Peyer's patch (tissue), 4 donors: ENCODE measurements around the gene PLEKHM3. TPM values are rescaled to one million over a fixed set of nuclear protein-coding genes. Genes with fewer than 3 reads are reported as not detected.
A peak's percentile ranks its signal among the peaks of the same experiment; 100 is the strongest.

ENCODE experiments used
- DNase-seq, 3 donors: peaks; one replicate each; pipeline ENCODE4 v3.0.0-alpha.2; 2017 to 2019
- H3K27ac ChIP-seq, 4 donors: fragments of 200-600 bp; sonication (generic); one replicate each; pipeline ENCODE4 v1.5.1; 2016 to 2019
- H3K27me3 ChIP-seq, 2 donors: fragments of 200-600 bp; sonication (generic); one replicate each; pipeline ENCODE4 v1.5.1; 2019
- H3K36me3 ChIP-seq, 3 donors: fragments of 200-600 bp; sonication (generic); one replicate each; pipeline ENCODE4 v1.5.1; 2016 to 2019
- H3K4me1 ChIP-seq, 4 donors: fragments of 200-600 bp; sonication (generic); one replicate each; pipeline ENCODE4 v1.5.1; 2016 to 2019
- H3K4me3 ChIP-seq, 4 donors: fragments of 200-600 bp; sonication (generic); 1 replicate in 3 of 4; 2 replicates in 1 of 4; pipeline ENCODE4 v1.5.1; 2016 to 2019; ENCODE audit warnings: mild to moderate bottlenecking in 1 of 4
- H3K9me3 ChIP-seq, 4 donors: fragments of 200-600 bp; sonication (generic); one replicate each; pipeline ENCODE4 v1.5.1; 2016 to 2019; ENCODE audit warnings: mild to moderate bottlenecking in 1 of 4
- CTCF ChIP-seq, 6 experiments: fragments of 450-650 bp in 4 of 6; fragments of 200-600 bp in 2 of 6; sonication (generic) in 1 of 6; IDR thresholded peaks; one replicate each; pipeline ENCODE4 v1.5.1; 2017 to 2019; ENCODE audit warnings: antibody characterized with exemption in 6 of 6, mild to moderate bottlenecking in 3 of 6, moderate library complexity in 1 of 6
- POLR2A ChIP-seq, 2 donors: fragments of 450-650 bp; IDR thresholded peaks; one replicate each; pipeline ENCODE4 v1.5.1; 2017; ENCODE audit warnings: antibody characterized with exemption in 2 of 2, mild to moderate bottlenecking in 2 of 2, moderate library complexity in 2 of 2
- total RNA-seq, 4 donors: library from RNA; depleted of rRNA; stranded (reverse); fragments of >200 nt; gene quantifications; one replicate each; pipeline ENCODE4 v1.1.0, GENCODE V29; 2016

Gene PLEKHM3
- total RNA-seq, 4 donors from 2014 or later: 14.4 to 45.4 (median 22.7) TPM

GRCh38 chr2:208042041-208042440 lies 16.7 kb upstream of the PLEKHM3 start:
- no peaks in the 10 kb centered on the region for H3K4me1 ChIP-seq
- no peaks in the 10 kb centered on the region for H3K9me3 ChIP-seq
- no peak for TF ChIP-seq CTCF (IDR thresholded peaks at IDR 0.05)
- no peak for TF ChIP-seq POLR2A (IDR thresholded peaks at IDR 0.05)
- no peaks in the 10 kb centered on the region for H3K36me3 ChIP-seq
- no peak overlapping the region for H3K4me3 ChIP-seq
- H3K27me3 ChIP-seq: no peaks in the 10 kb centered on the region
- no peak for DNase-seq
- no peak overlapping the region for H3K27ac ChIP-seq

- Histone ChIP-seq H3K4me3 (no peak overlapping the region), H3K27ac (peak overlapping the region in 1 of 4 donors; percentile 8), H3K27me3 (no peaks in the 10 kb centered on the region), H3K4me1 (no peaks in the 10 kb centered on the region), H3K36me3 (no peaks in the 10 kb centered on the region), H3K9me3 (no peaks in the 10 kb centered on the region)
- TF ChIP-seq CTCF (IDR thresholded peaks at IDR 0.05) (peak; percentile 48 to 80 (median 71)), POLR2A (IDR thresholded peaks at IDR 0.05) (no peak)
- DNase-seq: peak; percentile 67 to 85 (median 69)
These were observed 15.2 kb upstream of the PLEKHM3 start for GRCh38 chr2:208040199-208041171.

- TF ChIP-seq CTCF (IDR thresholded peaks at IDR 0.05) (no peak), POLR2A (IDR thresholded peaks at IDR 0.05) (no peak)
- Histone ChIP-seq H3K9me3 (no peaks in the 10 kb centered on the region), H3K4me1 (no peaks in the 10 kb centered on the region), H3K4me3 (no peak overlapping the region), H3K27me3 (no peaks in the 10 kb centered on the region), H3K36me3 (no peaks in the 10 kb centered on the region), H3K27ac (no peak overlapping the region)
- DNase-seq: no peak
These were observed 14.2 kb upstream of the PLEKHM3 start for GRCh38 chr2:208039376-208040110.

- no peak overlapping the region for H3K4me3 ChIP-seq
- H3K4me1 ChIP-seq: no peaks in the 10 kb centered on the region
- H3K36me3 ChIP-seq: no peaks in the 10 kb centered on the region
- no peaks in the 10 kb centered on the region for H3K27me3 ChIP-seq
- no peak for DNase-seq
- H3K27ac ChIP-seq: no peak overlapping the region
- no peaks in the 10 kb centered on the region for H3K9me3 ChIP-seq
- TF ChIP-seq POLR2A (IDR thresholded peaks at IDR 0.05) (no peak), CTCF (IDR thresholded peaks at IDR 0.05) (no peak)
These were observed 12.5 kb upstream of the PLEKHM3 start for GRCh38 chr2:208037564-208038487.

GRCh38 chr2:208036357-208036756 lies 11.0 kb upstream of the PLEKHM3 start:
- TF ChIP-seq POLR2A (IDR thresholded peaks at IDR 0.05) (no peak), CTCF (IDR thresholded peaks at IDR 0.05) (no peak)
- DNase-seq: no peak
- H3K27ac ChIP-seq: no peak overlapping the region
- H3K36me3 ChIP-seq: no peaks in the 10 kb centered on the region
- H3K9me3 ChIP-seq: no peaks in the 10 kb centered on the region
- no peaks in the 10 kb centered on the region for H3K4me1 ChIP-seq
- no peaks in the 10 kb centered on the region for H3K27me3 ChIP-seq
- no peak overlapping the region for H3K4me3 ChIP-seq
